Stimulated activated CD4-positive, alpha-beta T cell treated with anti-CD3 and anti-CD28 coated beads, Interleukin-2, amount 100 ng/mL, for 24 hours (primary cell): Measurements from ENCODE around the gene LCP2.

Experiments used
- DNase-seq, 2 donors: peaks; one replicate each; pipeline ENCODE4 v3.0.0-alpha.2; 2020

Gene LCP2

GRCh38 chr5:170314541-170315095, 17.0 kb upstream of the LCP2 start:
- no peak for DNase-seq

- DNase-seq = no peak
Observed at GRCh38 chr5:170313816-170314215, 16.2 kb upstream of the LCP2 start.

GRCh38 chr5:170313344-170313743, 15.8 kb upstream of the LCP2 start:
- peak in 1 of 2 donors; percentile 56 for DNase-seq

- DNase-seq = peak; percentile 65 to 71
Observed at GRCh38 chr5:170312666-170313065, 15.1 kb upstream of the LCP2 start.

- no peak for DNase-seq
Observed at GRCh38 chr5:170312301-170312595, 14.7 kb upstream of the LCP2 start.

GRCh38 chr5:170311511-170312300, 14.1 kb upstream of the LCP2 start:
- DNase-seq = no peak

GRCh38 chr5:170310256-170310926, 12.8 kb upstream of the LCP2 start:
- no peak for DNase-seq

- DNase-seq = no peak
Observed at GRCh38 chr5:170308686-170309085, 11.1 kb upstream of the LCP2 start.

- no peak for DNase-seq
Observed at GRCh38 chr5:170307575-170308465, 10.2 kb upstream of the LCP2 start.

GRCh38 chr5:170306381-170306831, 8.8 kb upstream of the LCP2 start:
- DNase-seq = no peak

GRCh38 chr5:170305646-170306025, 8.1 kb upstream of the LCP2 start:
- DNase-seq = no peak

- no peak for DNase-seq
Observed at GRCh38 chr5:170305016-170305645, 7.6 kb upstream of the LCP2 start.

GRCh38 chr5:170303549-170303948, 6.0 kb upstream of the LCP2 start:
- DNase-seq = no peak

- peak; percentile 57 to 61 for DNase-seq
Observed at GRCh38 chr5:170302653-170303501, 5.3 kb upstream of the LCP2 start.

- no peak for DNase-seq
Observed at GRCh38 chr5:170301981-170302652, 4.5 kb upstream of the LCP2 start.

- DNase-seq = no peak
Observed at GRCh38 chr5:170301149-170301548, 3.6 kb upstream of the LCP2 start.

GRCh38 chr5:170300361-170301013, 2.9 kb upstream of the LCP2 start:
- no peak for DNase-seq

- DNase-seq = no peak
Observed at GRCh38 chr5:170296935-170297588, 515 bp downstream of the LCP2 start.

GRCh38 chr5:170296036-170296934, 1.3 kb downstream of the LCP2 start:
- no peak for DNase-seq
